Stimulated activated CD4-positive, alpha-beta T cell treated with anti-CD3 and anti-CD28 coated beads, Interleukin-12 subunit alpha, Interleukin-12 subunit beta, amount 100 ng/mL, for 4 hours (primary cell): Measurements from ENCODE around the gene OTOP2.
"Not testable (repeated sequence)": the region's sequence is repeated elsewhere in the genome, so short reads cannot be mapped to it uniquely, and the experiment has no call there.

Source experiments
- DNase-seq: peaks from one replicate; pipeline ENCODE4 v3.0.0-alpha.2; 2020

Gene OTOP2

GRCh38 chr17:74901353-74902135 lies 22.5 kb upstream of the OTOP2 start:
- no peak for DNase-seq

- no peak for DNase-seq
These were observed 21.0 kb upstream of the OTOP2 start for GRCh38 chr17:74903034-74903433.

GRCh38 chr17:74903671-74904070 lies 20.4 kb upstream of the OTOP2 start:
- DNase-seq = no peak

- no peak for DNase-seq
These were observed 19.2 kb upstream of the OTOP2 start for GRCh38 chr17:74904687-74905409.

GRCh38 chr17:74906214-74906793 lies 17.8 kb upstream of the OTOP2 start:
- DNase-seq = not testable (repeated sequence)

GRCh38 chr17:74907012-74907411 lies 17.1 kb upstream of the OTOP2 start:
- DNase-seq = no peak

GRCh38 chr17:74909097-74909496 lies 15.0 kb upstream of the OTOP2 start:
- DNase-seq = not testable (repeated sequence)

- not testable (repeated sequence) for DNase-seq
These were observed 12.7 kb upstream of the OTOP2 start for GRCh38 chr17:74911423-74911822.

- DNase-seq = no peak
These were observed 7.8 kb upstream of the OTOP2 start for GRCh38 chr17:74916136-74916850.

- DNase-seq = no peak
These were observed 7.2 kb upstream of the OTOP2 start for GRCh38 chr17:74916851-74917199.

- DNase-seq = no peak
These were observed 6.6 kb upstream of the OTOP2 start for GRCh38 chr17:74917430-74917829.

GRCh38 chr17:74918906-74919305 lies 5.2 kb upstream of the OTOP2 start:
- DNase-seq = no peak

GRCh38 chr17:74919440-74920305 lies 4.4 kb upstream of the OTOP2 start:
- DNase-seq = peak; percentile 6

GRCh38 chr17:74920306-74920620 lies 3.8 kb upstream of the OTOP2 start:
- DNase-seq = no peak

- DNase-seq = no peak
These were observed 3.4 kb upstream of the OTOP2 start for GRCh38 chr17:74920642-74921025.

GRCh38 chr17:74921026-74921681 lies 2.9 kb upstream of the OTOP2 start:
- no peak for DNase-seq

GRCh38 chr17:74921769-74922168 lies 2.3 kb upstream of the OTOP2 start:
- no peak for DNase-seq

GRCh38 chr17:74922172-74922571 lies 1.9 kb upstream of the OTOP2 start:
- DNase-seq = no peak

GRCh38 chr17:74922694-74923537 lies 1.2 kb upstream of the OTOP2 start, which contains the start of gene USH1G:
Gene USH1G (minus strand): TSS chr17:74923255. CDS start chr17:74923073, 182 bp downstream.
- no peak for DNase-seq

GRCh38 chr17:74923538-74924249 lies 379 bp upstream of the OTOP2 start:
- DNase-seq = peak; percentile 75
